22Rv1 (cell line): ENCODE data around the gene NRCAM.

Experiments used
- CTCF ChIP-seq: fragments of 450-650 bp; IDR thresholded peaks from 2 replicates; pipeline ENCODE4 v1.5.1; 2017; ENCODE audit warnings: mild to moderate bottlenecking
- ZFX ChIP-seq: fragments of 450-650 bp; IDR thresholded peaks from 2 replicates; pipeline ENCODE4 v1.6.1; 2017; ENCODE audit warnings: antibody characterized with exemption, borderline replicate concordance

- TF ChIP-seq CTCF (no peak), ZFX (no peak)
Observed at GRCh38 chr7:108252177-108252576, 204.1 kb downstream of the NRCAM start.
